Heart left ventricle (tissue), 13 donors: ENCODE data around the gene DOCK4.

ENCODE experiments used
- POLR2A ChIP-seq, 2 donors: fragments of 450-650 bp; IDR thresholded peaks; one replicate each; pipeline ENCODE4 v1.6.1; 2017; ENCODE audit warnings: antibody characterized with exemption in 2 of 2, mild to moderate bottlenecking in 2 of 2, moderate library complexity in 2 of 2
- TF ChIP-seq, protein P1 (sequence below), 12 donors: fragments of 200-600 bp; sonication (generic) in 4 of 12; IDR thresholded peaks; one replicate each; pipeline versions ENCODE4 v1.5.0 to v1.8.0; 2018 to 2022; ENCODE audit warnings: antibody characterized with exemption in 12 of 12, mild to moderate bottlenecking in 5 of 12
- donor health status: ischemic (EF 13 %, LVEDD 7.1; RV severe dilation, severe dysfunction).
- donor health status: DM: no; HTN: yes; CAD: no.
- donor health status: DM: no; HTN: no; CAD: no.
- donor health status: ischemic (EF 25% LVEDD 6.9; RV normal size, moderate dysfunction).
- donor health status: ischemic (EF 25% LVEDD 5.7; RV mildly dilated, moderate dysfunction).
- donor health status: ischemic (EF 35%, LVEDD 5.7; RV mildly dilated, moderate dysfunction).
- donor health status: nonischemic (EF 11% LVEDD 7.7; RV severe dilation, severe dysfunction).
- donor health status: DM: yes; HTN: yes; CAD: no.
- donor health status: PGD.
- donor health status: ischemic (EF 29% LVEDD 5.4; RV normal size, mild dysfunction).
- donor health status: nonischemic (EF 23%, LVEDD 6.1; RV moderate dilation, normal function).

- TF ChIP-seq, protein P1, sequence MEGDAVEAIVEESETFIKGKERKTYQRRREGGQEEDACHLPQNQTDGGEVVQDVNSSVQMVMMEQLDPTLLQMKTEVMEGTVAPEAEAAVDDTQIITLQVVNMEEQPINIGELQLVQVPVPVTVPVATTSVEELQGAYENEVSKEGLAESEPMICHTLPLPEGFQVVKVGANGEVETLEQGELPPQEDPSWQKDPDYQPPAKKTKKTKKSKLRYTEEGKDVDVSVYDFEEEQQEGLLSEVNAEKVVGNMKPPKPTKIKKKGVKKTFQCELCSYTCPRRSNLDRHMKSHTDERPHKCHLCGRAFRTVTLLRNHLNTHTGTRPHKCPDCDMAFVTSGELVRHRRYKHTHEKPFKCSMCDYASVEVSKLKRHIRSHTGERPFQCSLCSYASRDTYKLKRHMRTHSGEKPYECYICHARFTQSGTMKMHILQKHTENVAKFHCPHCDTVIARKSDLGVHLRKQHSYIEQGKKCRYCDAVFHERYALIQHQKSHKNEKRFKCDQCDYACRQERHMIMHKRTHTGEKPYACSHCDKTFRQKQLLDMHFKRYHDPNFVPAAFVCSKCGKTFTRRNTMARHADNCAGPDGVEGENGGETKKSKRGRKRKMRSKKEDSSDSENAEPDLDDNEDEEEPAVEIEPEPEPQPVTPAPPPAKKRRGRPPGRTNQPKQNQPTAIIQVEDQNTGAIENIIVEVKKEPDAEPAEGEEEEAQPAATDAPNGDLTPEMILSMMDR (IDR thresholded peaks at IDR 0.05), result no peak
- no peak for TF ChIP-seq POLR2A (IDR thresholded peaks at IDR 0.05)
Observed at GRCh38 chr7:112053737-112054069, 152.5 kb downstream of the DOCK4 start.
